NCI-H2107 treated with DMSO at 0.1 percent for 48 hours (cell line): ENCODE data around the gene TRAF7.

Experiments used
- DNase-seq: peaks from one replicate; lab custom pipeline; 2025; ENCODE audit not compliant: unreplicated experiment; lab: John Stamatoyannopoulos, UW

The TRAF7 gene

DNA sequence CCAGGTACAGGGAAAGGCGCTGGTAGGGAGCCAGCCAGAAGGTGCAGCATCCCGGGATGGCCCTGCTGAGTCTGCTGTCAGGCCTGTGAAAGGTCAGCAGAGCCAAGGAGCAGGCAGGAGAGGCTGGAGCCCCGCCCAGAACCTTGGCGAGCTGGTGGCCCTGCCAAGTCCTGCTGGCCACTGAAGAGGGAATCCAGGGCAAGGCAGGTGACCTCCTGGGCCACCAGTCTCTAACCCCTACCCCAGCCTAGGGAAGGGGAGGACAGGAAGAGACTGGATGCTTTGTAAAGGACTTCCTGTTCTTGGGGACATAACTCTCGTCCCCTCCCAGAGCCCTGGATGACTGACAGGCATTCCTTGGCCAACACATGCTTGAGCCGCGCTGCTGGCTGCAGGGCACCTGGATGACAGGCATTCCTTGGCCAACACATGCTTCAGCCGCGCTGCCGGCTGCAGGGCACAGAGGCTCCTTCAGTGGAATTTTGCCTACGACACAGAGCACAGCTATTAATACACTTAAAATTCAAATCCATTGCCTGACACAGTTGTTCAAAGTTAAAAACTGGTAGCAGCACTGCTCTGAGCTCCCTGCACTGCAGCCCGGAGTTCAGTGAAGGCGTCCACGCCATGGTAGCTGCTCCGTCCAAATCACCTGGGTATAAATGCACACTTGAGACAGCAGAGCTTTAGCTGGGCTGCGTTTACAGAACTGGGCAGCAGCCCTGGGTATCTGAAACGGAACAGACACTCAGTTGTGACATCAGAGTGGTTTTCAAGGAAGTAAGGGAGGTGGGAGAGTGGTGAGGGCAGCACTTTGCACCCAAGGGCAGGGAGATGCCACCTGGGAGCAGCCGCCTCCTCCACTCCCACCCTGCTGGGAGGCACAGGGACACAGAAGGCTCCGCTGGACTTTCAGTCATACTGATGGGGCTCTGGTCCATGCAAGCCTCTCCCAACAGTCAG lies 57.1 kb downstream of the TRAF7 start:
- DNase-seq: no peak

DNA sequence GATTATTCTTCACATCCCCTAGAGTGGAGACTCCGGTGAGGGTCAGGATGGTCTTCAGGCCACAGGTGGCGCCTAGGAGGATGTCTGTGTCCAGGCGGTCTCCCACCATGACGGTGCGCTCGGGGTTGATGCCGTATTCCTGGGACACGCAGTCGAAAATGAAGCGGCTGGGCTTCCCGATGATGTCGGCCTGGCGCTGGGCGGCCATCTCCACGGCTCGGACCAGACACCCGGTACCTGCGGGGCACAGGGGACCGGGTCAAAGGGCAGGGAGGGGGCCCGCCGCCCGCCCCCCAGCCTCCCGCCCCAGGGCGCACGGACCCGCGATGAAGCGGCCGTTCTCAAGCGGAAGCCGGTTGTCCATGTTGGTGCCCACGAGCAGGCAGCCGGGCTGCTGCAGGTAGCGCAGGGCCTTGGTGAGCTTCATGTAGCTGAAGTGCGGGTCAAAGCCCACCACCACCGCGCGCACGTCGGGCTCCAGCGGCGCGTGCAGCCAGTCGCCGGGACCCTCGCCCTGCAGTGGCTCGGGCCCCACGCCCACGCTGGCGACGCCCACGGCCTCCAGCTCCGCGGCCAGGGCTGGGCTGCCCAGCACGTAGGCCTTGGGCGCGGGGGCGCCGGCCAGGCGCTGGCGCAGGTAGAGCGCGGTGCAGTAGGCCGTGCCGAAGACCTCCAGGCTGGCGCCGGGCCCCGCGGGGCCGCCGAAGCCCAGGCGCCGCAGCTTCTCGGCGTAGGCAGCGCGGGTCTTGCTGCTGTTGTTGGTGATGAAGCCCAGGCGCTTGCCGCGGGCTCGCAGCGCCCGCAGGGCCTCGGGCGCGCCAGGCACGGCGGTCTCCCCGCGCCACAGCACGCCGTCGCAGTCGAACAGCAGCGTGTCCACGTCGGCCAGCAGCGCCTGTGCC lies 58.5 kb downstream of the TRAF7 start:
- DNase-seq: no peak

GRCh38 chr16:2214719-2214968 lies 59.1 kb downstream of the TRAF7 start, which contains the start of gene PGP:
PGP (minus strand) TSS chr16:2214840; CDS start chr16:2214777, 63 bp downstream.
- DNase-seq: no peak

GRCh38 chr16:2216330-2216729 lies 60.7 kb downstream of the TRAF7 start:
- no peak for DNase-seq

- peak; percentile 96 for DNase-seq
Observed at GRCh38 chr16:2223221-2223941, 67.8 kb downstream of the TRAF7 start, which contains the start of gene E4F1. E4F1 (plus strand) TSS chr16:2223591; CDS start chr16:2223614, 23 bp downstream.

DNA sequence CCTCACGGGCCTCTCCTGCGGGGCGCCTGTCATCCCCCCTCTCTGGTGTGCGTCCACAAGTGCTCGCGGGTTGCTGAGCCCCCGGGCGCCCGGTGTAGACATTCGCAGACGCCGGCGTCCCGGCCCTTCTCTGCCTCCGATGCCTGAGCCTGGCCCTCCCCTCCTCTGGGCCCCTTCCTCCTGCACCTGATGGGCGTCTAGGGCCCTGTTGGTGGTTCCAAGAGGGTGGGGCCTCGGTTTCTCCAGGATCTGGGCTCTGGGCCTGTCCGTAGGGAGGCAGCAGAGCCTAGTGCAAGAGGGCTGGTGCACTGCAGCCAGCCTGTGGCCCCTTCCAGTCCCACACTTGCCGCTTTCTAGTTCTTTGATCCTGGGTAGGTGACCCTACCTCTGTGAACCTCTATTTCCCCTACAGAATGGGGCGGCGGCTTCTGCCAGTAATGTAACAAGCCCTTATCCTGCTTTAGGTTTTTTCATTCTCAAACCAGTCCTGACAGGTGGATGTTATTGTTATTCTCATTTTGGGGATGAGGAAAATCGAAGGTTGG lies 68.4 kb downstream of the TRAF7 start:
- no peak for DNase-seq

DNA sequence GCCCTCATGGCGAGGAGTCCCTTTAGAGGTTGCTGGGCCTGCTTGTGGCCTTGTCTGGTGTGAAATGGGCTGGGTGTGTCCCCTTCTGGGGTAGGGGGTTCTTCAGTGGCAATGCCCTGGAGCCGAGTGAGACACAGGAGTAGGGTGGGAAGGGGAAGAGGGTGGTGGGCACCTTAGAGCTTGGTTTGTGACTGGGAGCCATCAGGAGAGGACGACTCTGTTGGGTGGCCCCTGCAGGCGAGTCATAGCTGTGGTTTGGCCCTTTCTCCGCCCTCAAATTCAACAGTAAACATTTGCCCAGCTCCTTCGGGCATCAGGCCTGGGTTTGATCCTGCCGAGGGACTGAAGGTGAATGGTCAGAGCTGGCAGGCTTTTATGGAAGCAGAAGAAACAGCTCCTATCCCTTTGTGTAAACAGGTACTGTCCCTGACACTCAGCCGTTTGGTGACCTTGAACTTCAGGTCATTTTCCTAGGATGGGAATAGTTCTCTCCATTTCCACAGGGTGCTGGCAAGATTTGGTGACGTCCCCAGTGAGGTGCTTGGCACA lies 70.7 kb downstream of the TRAF7 start:
- DNase-seq: no peak

DNA sequence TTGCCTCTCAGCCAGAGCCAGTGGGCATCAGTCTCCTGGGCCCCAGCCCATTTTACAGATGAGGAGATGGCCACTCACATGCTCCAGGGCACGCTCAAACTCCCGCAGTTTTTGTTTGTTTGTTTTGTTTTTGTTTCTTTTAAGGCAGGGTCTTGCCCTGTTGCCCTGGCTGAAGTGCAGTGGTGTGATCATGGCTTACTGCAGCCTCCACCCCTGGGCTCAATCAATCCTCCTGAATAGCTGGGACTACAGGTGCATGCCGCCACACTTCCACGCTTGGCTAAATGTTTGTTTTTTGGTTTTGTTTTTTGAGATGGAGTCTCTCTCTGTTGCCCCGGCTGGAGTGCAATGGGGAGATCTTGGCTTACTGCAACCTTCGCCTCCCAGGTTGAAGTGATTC lies 71.3 kb downstream of the TRAF7 start:
- no peak for DNase-seq
